ENCODE data around the gene DCDC2B. TPM values are rescaled to one million over a fixed set of nuclear protein-coding genes. Genes with fewer than 3 reads are reported as not detected.

DCDC2B gene
- total RNA-seq, 1 experiment from 2014 or later, result not detected

- Histone ChIP-seq H4K20me1 (ENCODE audit: control insufficient read depth, insufficient read depth, insufficient read length) (no peaks in the 10 kb centered on the region), H2AFZ (ENCODE audit: low read length) (no peak overlapping the region), H3K14ac (ENCODE audit: insufficient read depth, low read length) (no peak overlapping the region), H4K5ac (ENCODE audit: insufficient read length, low read depth, low read length) (no peak overlapping the region), H3K27me3 (ENCODE audit: insufficient read depth, low read length) (no peaks in the 10 kb centered on the region; the same call in 1 of the 2 replicates), H4K91ac (ENCODE audit: insufficient read length, low read depth, low read length) (no peak overlapping the region), H3K79me1 (ENCODE audit: insufficient read depth, low read depth, low read length, poor library complexity, severe bottlenecking) (no peaks in the 10 kb centered on the region), H3K4me2 (ENCODE audit: insufficient read depth, insufficient read length, low read length) (peak overlapping the region; percentile 40), H2BK12ac (ENCODE audit: insufficient read length, low read depth, low read length) (no peak overlapping the region), H4K8ac (replicated peaks; ENCODE audit: insufficient read length, low read depth, low read length) (no peak overlapping the region), H3K9me3 (ENCODE audit: control insufficient read depth, low read depth, low read length) (no peaks in the 10 kb centered on the region), H3K56ac (ENCODE audit: insufficient read length, low read depth, low read length) (no peak overlapping the region), H3K27ac (ENCODE audit: insufficient read length, low read depth, low read length) (no peak overlapping the region), H2BK20ac (ENCODE audit: low read depth, low read length, poor library complexity, severe bottlenecking) (no peak overlapping the region), H3K4me1 (ENCODE audit: insufficient read depth, low read length) (peaks cover 7% of the 10 kb centered on the region; the same call in 1 of the 2 replicates), H2AK5ac (ENCODE audit: insufficient read length, low read length) (no peak overlapping the region), H3K23me2 (ENCODE audit: insufficient read length, low read depth, low read length, poor library complexity, severe bottlenecking) (no peaks in the 10 kb centered on the region), H2BK5ac (ENCODE audit: insufficient read length, low read length) (no peak overlapping the region), H3T11ph (ENCODE audit: low read length) (no peak overlapping the region), H3K18ac (ENCODE audit: insufficient read length, low read depth, low read length) (no peak overlapping the region), H3K4ac (ENCODE audit: low read depth, low read length) (no peak overlapping the region), H3K23ac (ENCODE audit: insufficient read length, low read depth, low read length) (no peak overlapping the region), H2BK120ac (ENCODE audit: low read depth, low read length, poor library complexity, severe bottlenecking) (no peak overlapping the region), H2BK15ac (ENCODE audit: low read depth, low read length) (no peak overlapping the region), H3K9ac (ENCODE audit: extremely low read depth, insufficient read length, low read length) (no peak overlapping the region), H3K79me2 (ENCODE audit: insufficient read depth, low read length) (no peaks in the 10 kb centered on the region)
- peak; percentile 96 for DNase-seq
- H3K27ac Mint-ChIP-seq, result peak overlapping the region in 2 of 3 experiments; percentile 40 to 94; a peak in 4 of 7 replicates
- no peaks in the 10 kb centered on the region for H3K36me3 Mint-ChIP-seq (ENCODE audit: insufficient read depth in 1 of 3, low read depth in 3 of 3)
- H3K4me3 Mint-ChIP-seq, result peak overlapping the region; percentile 54 to 71
- H3K4me1 Mint-ChIP-seq, result peaks cover 26 to 32% of the 10 kb centered on the region in 2 experiments
- WGBS (ENCODE audit: extremely low coverage, insufficient read length, low lambda C conversion rate), result no CpG with 5 or more reads among the region's 31 CpGs
- no peaks in the 10 kb centered on the region for H3K9me3 Mint-ChIP-seq
- TF ChIP-seq CTCF (conservative IDR thresholded peaks at IDR 0.05), result peak; percentile 98
- peaks cover 2% of the 10 kb centered on the region; the same call in 1 of the 2 replicates for H3K27me3 Mint-ChIP-seq (ENCODE audit: low read depth)
Measured at GRCh38 chr1:32247983-32248889, 39.3 kb downstream of the DCDC2B start.
